ENCODE measurements around the gene EPB41L4B.
A peak's percentile ranks its signal among the peaks of the same experiment; 100 is the strongest.

- TF ChIP-seq CTCF (IDR thresholded peaks at IDR 0.05) (peak in 5 of 6 experiments; percentile 19 to 90 (median 78)), POLR2A (IDR thresholded peaks at IDR 0.05) (no peak)
Measured at GRCh38 chr9:109192732-109193361, 128.0 kb downstream of the EPB41L4B start.

Data from thyroid gland (tissue), 4 donors.